NCI-H2196 (cell line): ENCODE results near the gene JPH2.
A peak's percentile ranks its signal among the peaks of the same experiment; 100 is the strongest.
"Not testable (repeated sequence)": the region's sequence is repeated elsewhere in the genome, so short reads cannot be mapped to it uniquely, and the experiment has no call there.

Experiments
- DNase-seq: peaks from one replicate; lab custom pipeline; 2025; ENCODE audit not compliant: unreplicated experiment; lab: John Stamatoyannopoulos, UW

Gene JPH2

DNA sequence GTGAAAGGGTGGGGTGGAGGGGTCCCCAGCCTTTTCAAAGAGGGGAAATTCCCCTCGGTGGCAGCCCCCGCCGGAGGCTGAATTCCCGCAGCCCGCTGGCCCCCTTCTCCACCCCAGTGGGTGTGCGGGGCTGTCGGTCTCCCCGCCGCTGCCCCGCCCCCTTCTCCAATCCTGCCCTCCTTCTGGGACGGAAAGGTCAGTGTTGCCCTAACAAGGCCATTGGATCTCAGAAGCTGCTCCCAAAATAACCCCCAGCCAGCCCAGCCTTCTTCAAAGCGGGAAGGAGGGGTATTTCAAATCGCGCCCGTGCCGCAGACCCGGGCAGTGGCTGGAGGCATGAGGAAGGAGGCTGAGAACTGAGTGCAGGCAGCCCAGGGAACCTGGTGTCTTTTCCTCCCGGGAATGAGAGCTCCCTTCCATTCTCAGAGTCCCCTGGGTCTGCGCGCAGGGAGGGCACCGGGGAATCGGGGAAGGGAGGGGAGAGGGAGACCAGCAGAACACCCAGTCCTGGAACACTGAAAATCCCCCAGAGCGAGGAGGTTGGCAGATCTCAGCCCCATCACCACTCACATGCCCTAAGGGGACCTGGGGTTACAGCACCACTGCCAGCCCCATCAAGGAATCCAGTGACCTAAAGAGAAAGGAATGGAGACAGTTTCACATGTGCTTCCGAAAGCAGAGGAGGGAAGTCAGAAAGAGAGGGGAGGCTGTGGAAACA lies at the start of gene JPH2:
JPH2 (minus strand) TSS at position 135 of the 718 bp plus-strand sequence. CDS start 483 bp downstream, outside the sequence.
- DNase-seq = no peak

DNA sequence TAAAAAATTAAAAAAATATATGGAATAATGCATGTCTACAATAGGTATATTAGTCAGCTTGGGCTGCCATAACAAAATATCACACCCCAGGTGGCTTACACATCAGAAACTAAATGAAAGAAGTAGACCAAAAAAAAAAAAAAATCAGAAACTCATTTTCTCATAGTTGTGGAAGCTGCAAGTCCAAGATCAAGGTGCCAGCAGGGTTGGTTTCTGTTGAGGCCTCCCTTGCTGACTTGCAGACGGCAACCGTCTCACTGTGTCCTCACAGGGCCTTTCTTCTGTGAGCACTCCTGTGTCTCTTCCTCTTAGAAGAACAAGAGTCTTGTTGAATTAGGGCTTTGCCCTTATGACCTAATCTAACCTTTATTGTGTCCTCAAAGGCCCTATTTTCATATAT lies 48.7 kb upstream of the JPH2 start:
- DNase-seq = no peak

- no peak for DNase-seq
Observed at GRCh38 chr20:44234566-44235317, 47.8 kb upstream of the JPH2 start.

GRCh38 chr20:44233436-44234016 lies 46.5 kb upstream of the JPH2 start:
- DNase-seq = no peak

- not testable (repeated sequence) for DNase-seq
Observed at GRCh38 chr20:44232469-44232856, 45.5 kb upstream of the JPH2 start.

DNA sequence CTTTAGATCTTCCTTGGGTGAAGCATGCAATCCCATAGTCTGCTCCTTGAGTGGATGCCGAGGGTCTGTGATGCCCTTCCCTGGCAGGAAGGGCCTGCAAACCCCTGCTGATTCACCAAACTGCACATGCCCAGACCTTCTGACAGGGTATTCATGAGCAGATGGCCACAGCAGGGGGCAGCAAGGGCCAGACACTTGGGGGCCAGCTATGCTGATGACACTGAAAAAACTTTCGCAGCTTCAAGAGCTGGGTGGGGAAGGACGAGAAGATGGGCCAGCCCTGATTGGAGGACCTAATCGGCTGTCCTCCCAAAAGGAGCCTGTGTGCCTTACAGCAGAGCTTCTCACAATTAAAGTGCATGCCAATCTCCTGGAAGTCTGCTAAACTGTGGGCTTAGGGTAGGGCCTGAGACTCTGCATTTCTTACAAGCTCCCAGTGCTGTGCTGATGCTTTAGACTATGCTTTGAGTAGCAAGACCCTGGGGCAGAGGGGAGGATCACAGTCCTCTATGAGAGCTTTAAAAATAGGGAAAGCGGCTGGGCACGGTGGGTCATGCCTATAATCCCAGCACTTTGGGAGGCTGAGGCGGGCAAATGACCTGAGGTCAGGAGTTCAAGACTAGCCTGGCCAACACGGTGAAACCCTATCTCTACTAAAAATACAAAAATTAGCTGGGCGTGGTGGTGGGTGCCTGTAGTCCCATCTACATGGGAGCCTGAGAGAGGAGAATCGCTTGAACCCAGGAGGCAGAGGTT lies 44.9 kb upstream of the JPH2 start:
- no peak for DNase-seq

- no peak for DNase-seq
Observed at GRCh38 chr20:44231193-44231592, 44.2 kb upstream of the JPH2 start.

GRCh38 chr20:44228465-44229258 lies 41.7 kb upstream of the JPH2 start:
- no peak for DNase-seq

DNA sequence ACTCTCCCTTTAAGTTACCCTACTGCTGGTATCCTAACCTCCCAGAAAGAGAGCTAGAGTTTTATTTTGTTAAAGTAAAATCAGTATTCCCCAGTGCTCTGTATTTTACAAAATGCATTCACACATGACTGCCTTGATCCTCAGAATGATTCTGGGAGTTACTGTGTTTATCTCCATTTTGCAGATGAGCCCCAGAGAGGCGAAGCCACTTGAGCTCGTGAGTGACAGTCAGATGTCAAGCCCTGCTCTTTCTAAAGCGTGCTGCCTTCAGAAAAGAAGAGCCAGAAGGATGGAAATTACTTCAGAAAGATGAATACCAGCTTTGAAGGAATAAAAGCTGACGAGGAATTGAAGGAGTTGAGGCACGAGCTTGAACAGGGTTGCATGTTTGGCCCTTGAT lies 37.6 kb upstream of the JPH2 start:
- DNase-seq = no peak

GRCh38 chr20:44223721-44224120 lies 36.7 kb upstream of the JPH2 start:
- DNase-seq = no peak

DNA sequence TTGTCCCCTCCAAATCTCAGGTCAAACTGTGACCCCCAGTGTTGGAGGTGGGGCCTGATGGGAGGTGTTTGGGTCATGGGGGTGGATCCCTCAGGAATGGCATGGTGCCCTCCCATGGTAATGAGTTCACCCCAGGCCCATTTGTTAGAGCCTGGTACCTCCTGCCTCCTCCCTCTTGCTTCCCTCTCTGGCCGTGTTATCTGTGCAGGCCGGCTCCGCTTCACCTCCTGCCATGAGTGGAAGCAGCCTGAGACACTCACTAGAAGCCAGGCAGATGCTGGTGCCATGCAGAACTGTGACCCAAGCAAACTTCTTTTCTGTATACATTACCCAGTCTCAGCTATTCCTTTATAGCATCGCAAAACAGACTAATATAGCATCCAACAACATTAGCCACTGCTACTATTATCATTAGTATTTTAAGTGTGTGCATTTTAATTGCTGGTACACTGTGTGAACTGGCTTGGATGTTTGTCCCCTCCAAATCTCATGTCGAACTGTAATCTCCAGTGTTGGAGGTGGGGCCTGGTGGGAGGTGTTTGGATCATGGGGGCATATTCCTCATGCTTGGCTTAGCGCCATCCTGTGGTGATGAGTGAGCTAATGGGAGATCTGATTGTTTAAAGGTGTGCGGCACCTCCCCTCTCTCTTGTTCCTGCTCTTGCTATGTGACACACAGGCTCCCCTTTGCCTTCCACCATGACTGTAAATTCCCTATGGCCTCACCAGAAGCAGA lies 35.8 kb upstream of the JPH2 start:
- DNase-seq = no peak

DNA sequence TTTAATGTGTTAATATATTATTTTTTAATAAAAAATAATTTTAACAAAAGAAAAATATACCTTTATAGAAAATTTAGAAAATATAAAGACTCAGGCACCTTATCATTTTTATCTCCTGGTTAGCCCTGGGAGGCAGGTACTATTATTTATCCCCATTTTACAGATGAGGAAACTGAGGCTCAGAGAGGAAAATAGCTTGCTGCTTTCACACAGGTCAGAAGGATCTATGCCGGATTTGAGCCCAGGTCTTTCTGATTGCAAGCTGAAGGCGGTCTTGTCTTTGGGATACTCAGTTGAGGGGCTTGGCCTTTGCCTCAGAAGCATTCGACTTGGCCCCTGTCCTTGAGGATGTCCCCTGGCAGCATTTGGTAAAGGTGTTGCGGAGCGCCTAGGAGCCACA lies 35.0 kb upstream of the JPH2 start:
- DNase-seq = no peak

DNA sequence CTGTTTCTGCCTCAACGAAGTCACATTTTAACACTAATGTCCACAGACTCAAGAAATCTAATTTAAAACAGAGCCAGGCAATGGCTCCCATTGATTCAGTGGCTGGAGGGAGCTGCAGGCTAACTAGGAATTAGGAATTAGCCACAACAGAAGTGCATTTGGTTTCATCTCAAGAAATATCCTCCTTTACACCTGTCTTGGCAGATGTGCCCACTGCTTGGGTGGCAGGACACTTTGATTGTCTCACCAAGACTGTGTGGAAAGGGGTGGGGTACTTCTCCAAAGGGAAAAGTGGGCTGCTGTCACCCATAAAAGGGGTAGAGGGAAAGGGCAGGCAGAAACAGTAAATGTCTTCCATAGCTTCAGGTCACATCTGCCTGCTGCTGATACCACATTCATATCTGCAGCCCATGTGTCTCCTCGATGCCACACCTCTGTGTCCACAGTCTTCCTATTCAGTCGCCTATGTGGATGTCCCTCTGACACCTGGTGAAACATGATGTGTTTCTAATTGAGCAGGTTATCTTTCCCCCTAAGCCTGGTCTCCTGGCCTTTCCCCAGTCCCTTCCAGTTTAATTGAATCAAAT lies 34.5 kb upstream of the JPH2 start:
- no peak for DNase-seq

GRCh38 chr20:44219791-44220190 lies 32.8 kb upstream of the JPH2 start:
- DNase-seq = no peak

DNA sequence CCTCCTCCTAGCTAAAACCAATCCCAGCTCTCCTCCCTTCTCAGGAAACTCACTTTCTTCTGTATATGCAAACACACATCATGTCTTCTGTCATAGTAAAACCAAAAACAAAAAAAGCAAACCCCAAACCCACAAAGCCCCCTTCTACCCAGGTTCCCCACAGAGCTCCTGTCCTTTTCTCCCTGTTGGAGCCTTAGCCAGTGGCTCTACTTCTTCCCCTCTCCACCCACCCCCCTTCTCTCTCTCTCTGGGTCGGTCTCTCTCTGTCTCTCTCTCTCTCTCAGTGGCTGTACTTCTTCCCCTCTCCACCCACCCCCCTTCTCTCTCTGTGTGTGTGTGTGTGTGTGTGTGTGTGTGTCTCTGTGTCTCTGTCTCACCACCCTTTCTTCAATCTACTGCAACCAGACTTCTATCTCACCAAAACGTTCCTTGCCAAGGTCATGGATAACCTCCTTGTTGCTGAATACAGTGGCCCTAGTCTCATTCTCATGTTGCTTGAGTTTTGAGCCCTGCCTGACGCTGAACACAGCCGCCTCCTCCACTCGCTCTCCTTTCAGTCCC lies 32.3 kb upstream of the JPH2 start:
- DNase-seq = no peak

DNA sequence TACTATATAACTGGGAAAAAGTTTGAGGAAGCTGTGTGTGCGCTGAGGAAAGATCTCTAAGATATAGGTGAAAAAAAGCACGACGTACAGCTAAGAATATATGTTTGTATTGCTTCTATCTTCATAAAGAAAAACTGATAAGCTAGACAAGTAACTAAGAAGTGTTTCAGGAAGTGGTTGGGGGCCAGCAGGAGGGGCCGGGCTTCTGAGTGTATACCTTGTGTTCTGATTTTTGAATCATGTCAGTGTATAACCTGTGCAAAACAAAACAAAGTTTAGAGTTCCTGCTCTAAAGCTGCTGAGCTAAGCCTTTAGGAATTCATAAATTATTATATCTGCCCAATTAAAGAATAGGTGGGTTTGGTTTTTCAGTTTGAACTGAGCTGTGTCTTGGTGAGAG lies 31.5 kb upstream of the JPH2 start:
- DNase-seq = no peak

GRCh38 chr20:44217342-44218092 lies 30.5 kb upstream of the JPH2 start:
- DNase-seq = peak; percentile 71

- DNase-seq = peak; percentile 65
Observed at GRCh38 chr20:44215125-44215524, 28.1 kb upstream of the JPH2 start.

GRCh38 chr20:44212792-44213191 lies 25.8 kb upstream of the JPH2 start:
- DNase-seq = no peak
